Lower leg skin (tissue), 3 donors: ENCODE measurements around the gene MDGA2.

Source experiments
- POLR2A ChIP-seq, 2 donors: fragments of 450-650 bp; IDR thresholded peaks; one replicate each; pipeline ENCODE4 v1.6.1; 2016 to 2017; ENCODE audit warnings: antibody characterized with exemption in 2 of 2, mild to moderate bottlenecking in 1 of 2, moderate library complexity in 1 of 2
- TF ChIP-seq, protein P1 (sequence below), 3 donors: fragments of 450-650 bp; IDR thresholded peaks; one replicate each; pipeline ENCODE4 v1.5.1; 2016; ENCODE audit warnings: antibody characterized with exemption in 3 of 3, mild to moderate bottlenecking in 3 of 3, moderate library complexity in 2 of 3

DNA sequence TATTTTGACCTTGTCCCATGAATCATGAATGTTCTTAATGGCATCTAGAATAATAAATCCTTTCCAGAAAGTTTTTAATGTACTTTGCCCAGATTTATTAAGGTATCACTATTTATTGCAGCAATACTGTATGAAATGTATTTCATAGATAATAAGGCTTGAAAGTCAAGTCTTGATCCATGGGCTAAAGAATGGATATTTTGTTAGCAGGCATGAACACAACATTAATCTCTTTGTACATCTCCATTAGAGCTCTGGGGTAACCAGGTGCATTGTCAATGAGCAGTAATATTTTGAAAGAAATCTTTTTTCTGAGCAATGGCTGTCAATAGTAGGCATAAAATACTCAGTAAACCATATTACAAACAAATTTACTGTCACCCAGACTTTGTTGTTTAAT lies 882.3 kb downstream of the MDGA2 start:
- TF ChIP-seq, protein P1, sequence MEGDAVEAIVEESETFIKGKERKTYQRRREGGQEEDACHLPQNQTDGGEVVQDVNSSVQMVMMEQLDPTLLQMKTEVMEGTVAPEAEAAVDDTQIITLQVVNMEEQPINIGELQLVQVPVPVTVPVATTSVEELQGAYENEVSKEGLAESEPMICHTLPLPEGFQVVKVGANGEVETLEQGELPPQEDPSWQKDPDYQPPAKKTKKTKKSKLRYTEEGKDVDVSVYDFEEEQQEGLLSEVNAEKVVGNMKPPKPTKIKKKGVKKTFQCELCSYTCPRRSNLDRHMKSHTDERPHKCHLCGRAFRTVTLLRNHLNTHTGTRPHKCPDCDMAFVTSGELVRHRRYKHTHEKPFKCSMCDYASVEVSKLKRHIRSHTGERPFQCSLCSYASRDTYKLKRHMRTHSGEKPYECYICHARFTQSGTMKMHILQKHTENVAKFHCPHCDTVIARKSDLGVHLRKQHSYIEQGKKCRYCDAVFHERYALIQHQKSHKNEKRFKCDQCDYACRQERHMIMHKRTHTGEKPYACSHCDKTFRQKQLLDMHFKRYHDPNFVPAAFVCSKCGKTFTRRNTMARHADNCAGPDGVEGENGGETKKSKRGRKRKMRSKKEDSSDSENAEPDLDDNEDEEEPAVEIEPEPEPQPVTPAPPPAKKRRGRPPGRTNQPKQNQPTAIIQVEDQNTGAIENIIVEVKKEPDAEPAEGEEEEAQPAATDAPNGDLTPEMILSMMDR (IDR thresholded peaks at IDR 0.05): no peak
- TF ChIP-seq POLR2A (IDR thresholded peaks at IDR 0.05): no peak
